ENCODE measurements around the gene PEX7.

GRCh38 chr6:136958168-136958567, 135.8 kb downstream of the PEX7 start:
- TF ChIP-seq CTCF (IDR thresholded peaks at IDR 0.05; ENCODE audit: low read length) (no peak), EZH2phosphoT487 (IDR thresholded peaks at IDR 0.05; ENCODE audit: low read length) (no peak), EZH2 (optimal IDR thresholded peaks at IDR 0.05; ENCODE audit: low read depth, low read length) (no peak)
